Smooth muscle cell (in vitro differentiated cells): ENCODE results near the gene GRAP2. TPM values are rescaled to one million over a fixed set of nuclear protein-coding genes. Genes with fewer than 3 reads are reported as not detected.

Source experiments
- DNase-seq: peaks from one replicate; lab custom pipeline; 2025; ENCODE audit not compliant: unreplicated experiment; lab: John Stamatoyannopoulos, UW
- H2AFZ ChIP-seq: fragments of 200-600 bp; sonication (generic); 2 replicates; pipeline ENCODE4 v1.6.0; 2016; ENCODE audit warnings: antibody characterized with exemption, low read depth, mild to moderate bottlenecking
- H3F3A ChIP-seq: fragments of 200-600 bp; sonication (generic); 2 replicates; pipeline ENCODE4 v1.6.0; 2017; ENCODE audit warnings: antibody characterized with exemption, low read depth
- H3K27ac ChIP-seq: fragments of 200-600 bp; sonication (generic); 2 replicates; pipeline ENCODE4 v1.5.1; 2016; ENCODE audit warnings: low read depth, mild to moderate bottlenecking
- H3K27me3 ChIP-seq: fragments of 200-600 bp; sonication (generic); 2 replicates; pipeline ENCODE4 v1.6.1; 2016; ENCODE audit warnings: low read depth, mild to moderate bottlenecking
- H3K36me3 ChIP-seq: fragments of 200-600 bp; sonication (generic); 2 replicates; pipeline ENCODE4 v1.5.1; 2016; ENCODE audit warnings: low read depth
- H3K4me1 ChIP-seq: fragments of 200-600 bp; sonication (generic); 2 replicates; pipeline ENCODE4 v1.5.1; 2016; ENCODE audit warnings: low read depth
- H3K4me2 ChIP-seq: fragments of 200-600 bp; sonication (generic); 2 replicates; pipeline ENCODE4 v1.6.0; 2016; ENCODE audit warnings: mild to moderate bottlenecking
- H3K4me3 ChIP-seq: fragments of 200-600 bp; sonication (generic); 2 replicates; pipeline ENCODE4 v1.5.1; 2016; ENCODE audit warnings: mild to moderate bottlenecking
- H3K79me2 ChIP-seq: fragments of 200-600 bp; sonication (generic); 2 replicates; pipeline ENCODE4 v1.6.0; 2016; ENCODE audit warnings: low read depth, mild to moderate bottlenecking
- H3K9ac ChIP-seq: fragments of 200-600 bp; sonication (generic); 2 replicates; pipeline ENCODE4 v1.6.0; 2016; ENCODE audit warnings: low read depth
- H3K9me3 ChIP-seq: fragments of 200-600 bp; sonication (generic); replicated peaks from 2 replicates; pipeline ENCODE4 v1.5.1; 2016; ENCODE audit warnings: low read depth
- H4K20me1 ChIP-seq: fragments of 200-600 bp; sonication (generic); 2 replicates; pipeline ENCODE4 v1.6.0; 2016; ENCODE audit warnings: low read depth
- CTCF ChIP-seq: fragments of 200-600 bp; sonication (generic); IDR thresholded peaks from 2 replicates; pipeline ENCODE4 v1.5.1; 2017; ENCODE audit warnings: borderline replicate concordance, mild to moderate bottlenecking, antibody characterized with exemption; ENCODE audit not compliant: insufficient read depth, poor library complexity, severe bottlenecking
- WGBS: methylation state at CpG from one replicate; pipeline ENCODE4 v1.1.7; 2016; ENCODE audit warnings: low lambda C conversion rate; 5-methylcytosine and 5-hydroxymethylcytosine counted together
- polyA plus RNA-seq: library from polyadenylated mRNA; unstranded; fragments of >200 nt; fragmentation: Nextera tagmentation; extraction: Ambion mirVana; gene quantifications from 2 replicates; pipeline ENCODE4 v1.2.1, GENCODE V29; 2016
- small RNA-seq: library from RNA; depleted of rRNA; stranded (forward); fragments of <200 nt; gene quantifications from one replicate; pipeline ENCODE3, GENCODE V24; 2014
- total RNA-seq: library from RNA; depleted of rRNA; stranded (reverse); fragments of >200 nt; gene quantifications from 2 replicates; pipeline ENCODE4 v1.2.3, GENCODE V29; 2014

The GRAP2 gene
- total and polyA plus RNA-seq, 2 experiments from 2014 or later: not detected

GRCh38 chr22:40021401-40022000 is 120.6 kb downstream of the GRAP2 start:
- Histone ChIP-seq H2AFZ (no peak overlapping the region), H3K4me2 (no peak overlapping the region), H3K27ac (no peak overlapping the region), H3K27me3 (no peaks in the 10 kb centered on the region), H3F3A (no peaks in the 10 kb centered on the region), H3K9ac (no peak overlapping the region), H3K4me1 (no peaks in the 10 kb centered on the region), H3K79me2 (no peaks in the 10 kb centered on the region), H3K9me3 (no peaks in the 10 kb centered on the region), H3K4me3 (no peak overlapping the region), H4K20me1 (no peaks in the 10 kb centered on the region), H3K36me3 (no peaks in the 10 kb centered on the region)
- DNase-seq: no peak
- TF ChIP-seq CTCF: no peak
- 95% methylated on average over 34 of the region's 34 CpGs for WGBS

GRCh38 chr22:40022536-40023240 is 121.8 kb downstream of the GRAP2 start:
- no peaks in the 10 kb centered on the region for H3K36me3 ChIP-seq
- no peak overlapping the region for H3K9ac ChIP-seq
- WGBS: 92% methylated on average over 11 of the region's 11 CpGs
- H3K27ac ChIP-seq: no peak overlapping the region
- no peak overlapping the region for H3K4me3 ChIP-seq
- H3K79me2 ChIP-seq: no peaks in the 10 kb centered on the region
- H3F3A ChIP-seq: no peaks in the 10 kb centered on the region
- DNase-seq: no peak
- TF ChIP-seq CTCF: no peak
- H3K9me3 ChIP-seq: no peaks in the 10 kb centered on the region
- no peak overlapping the region for H3K4me2 ChIP-seq
- H4K20me1 ChIP-seq: no peaks in the 10 kb centered on the region
- no peaks in the 10 kb centered on the region for H3K4me1 ChIP-seq
- H3K27me3 ChIP-seq: no peaks in the 10 kb centered on the region
- no peak overlapping the region for H2AFZ ChIP-seq

Small RNA genes within 50 kb of the gene (small RNA-seq; reads per million reads assigned to genes)
- gene RN7SKP210: not detected

Other genes starting within 250 kb of the GRAP2 start
- gene ENTHD1, start 7.3 kb upstream of the GRAP2 start, total RNA-seq: not detected in 2 replicates
- gene ENTHD1, start 7.3 kb upstream of the GRAP2 start, polyA plus RNA-seq: not detected in 2 replicates
- gene TMA7B, start 59.3 kb downstream of the GRAP2 start, total RNA-seq: not detected in 2 replicates
- gene TMA7B, start 59.3 kb downstream of the GRAP2 start, polyA plus RNA-seq: not detected in 2 replicates
- gene FAM83F, start 93.9 kb downstream of the GRAP2 start, total RNA-seq: 1.4 and 2.2 TPM in 2 replicates
- 1.6 and 4.6 TPM in 2 replicates for gene FAM83F, start 93.9 kb downstream of the GRAP2 start, polyA plus RNA-seq